H1 (cell line): Measurements from ENCODE around the gene CFAP97D1. TPM values are rescaled to one million over a fixed set of nuclear protein-coding genes. Genes with fewer than 3 reads are reported as not detected.

ENCODE experiments used
- CBX8 ChIP-seq: fragments of 300-800, 300-1000 bp; sonication (generic); IDR thresholded peaks from 2 replicates; pipeline ENCODE4 v1.7.1; 2016; ENCODE audit warnings: low read depth, low read length, borderline replicate concordance
- CTCF ChIP-seq, 3 experiments: IDR thresholded peaks; 1 replicate in 2 of 3; 2 replicates in 1 of 3; pipeline versions ENCODE4 v1.5.1 to v1.6.1; 2011; ENCODE audit warnings: low read length in 3 of 3, mild to moderate bottlenecking in 3 of 3, inconsistent platforms in 2 of 3, low read depth in 1 of 3, moderate library complexity in 1 of 3; ENCODE audit not compliant: insufficient read depth in 1 of 3; ENCODE audit errors: control extremely low read depth in 1 of 3
- EGR1 ChIP-seq: IDR thresholded peaks from 2 replicates; pipeline ENCODE4 v1.6.1; 2011; ENCODE audit warnings: low read depth, low read length, borderline replicate concordance
- GABPA ChIP-seq: IDR thresholded peaks from 2 replicates; pipeline ENCODE4 v1.6.1; 2011; ENCODE audit warnings: mild to moderate bottlenecking, low read length, moderate library complexity, borderline replicate concordance; ENCODE audit not compliant: insufficient read depth
- RBBP5 ChIP-seq: IDR thresholded peaks from 2 replicates; pipeline ENCODE4 v1.7.1; 2012; ENCODE audit warnings: low read depth, mild to moderate bottlenecking, inconsistent platforms, low read length, moderate library complexity, borderline replicate concordance
- ZNF274 ChIP-seq: IDR thresholded peaks from 2 replicates; pipeline ENCODE4 v1.7.0; 2012; ENCODE audit warnings: low read length, borderline replicate concordance; ENCODE audit errors: extremely low read depth
- polyA plus RNA-seq, 7 experiments: library from polyadenylated mRNA; depleted of rRNA in 3 of 7; stranded (reverse) in 5 of 7; unstranded in 2 of 7; fragments of >200 nt in 5 of 7; fragments of 200-250 nt in 2 of 7; gene quantifications; 1 replicate in 5 of 7; 2 replicates in 1 of 7; 4 replicates in 1 of 7; pipeline versions ENCODE4 v1.2.1 to v1.2.3, GENCODE V29; 2011 to 2013; ENCODE audit warnings: missing spikeins in 2 of 7, mixed read lengths in 2 of 7
- total RNA-seq: library from RNA; stranded (reverse); fragmentation: NEBNext Ultra II Directional; extraction: Animal tissue kit (Norgen Biotek cat#: 25700); gene quantifications from 2 replicates; pipeline ENCODE4 v1.2.1, GENCODE V29; 2021
- TF ChIP-seq, protein P1 (sequence below): IDR thresholded peaks from 2 replicates; pipeline ENCODE4 v1.6.1; 2011; ENCODE audit warnings: low read depth, mild to moderate bottlenecking, low read length; ENCODE audit not compliant: insufficient read depth

The CFAP97D1 gene
- total and polyA plus RNA-seq, 2 of the 8 experiments (the other 6 are each of a cell fraction or from before 2014, with no cell fraction given): 0.02 to 0.07 TPM

GRCh38 chr17:43834106-43834505, 53.9 kb downstream of the CFAP97D1 start (continued):
- TF ChIP-seq CTCF (IDR thresholded peaks at IDR 0.05; ENCODE audit: control extremely low read depth in 1 of 3, insufficient read depth in 1 of 3, low read depth in 1 of 3, low read length in 3 of 3) (no peak), CBX8 (no peak), RBBP5 (no peak), EGR1 (no peak), GABPA (no peak), ZNF274 (no peak)
- TF ChIP-seq, protein P1, sequence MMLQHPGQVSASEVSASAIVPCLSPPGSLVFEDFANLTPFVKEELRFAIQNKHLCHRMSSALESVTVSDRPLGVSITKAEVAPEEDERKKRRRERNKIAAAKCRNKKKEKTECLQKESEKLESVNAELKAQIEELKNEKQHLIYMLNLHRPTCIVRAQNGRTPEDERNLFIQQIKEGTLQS: no peak

Other genes with a start within 250 kb of the CFAP97D1 start
- 137 and 143 TPM in 2 replicates for gene ETV4, start 234.1 kb upstream of the CFAP97D1 start, total RNA-seq
- gene ETV4, start 234.1 kb upstream of the CFAP97D1 start, polyA plus RNA-seq (2011; rRNA removed): 75.2 and 95.8 TPM in 2 replicates
- gene MEOX1, start 118.5 kb upstream of the CFAP97D1 start, total RNA-seq: not detected in 2 replicates
- gene MEOX1, start 118.5 kb upstream of the CFAP97D1 start, polyA plus RNA-seq (2011; rRNA removed): 0.03 TPM in 1 of 2 replicates, not detected in the other
- not detected in 2 replicates for gene SOST, start 21.6 kb upstream of the CFAP97D1 start, total RNA-seq
- gene SOST, start 21.6 kb upstream of the CFAP97D1 start, polyA plus RNA-seq (2011; rRNA removed): 0.08 and 0.25 TPM in 2 replicates
- gene DUSP3, start 1.5 kb upstream of the CFAP97D1 start, total RNA-seq: 21.2 and 21.4 TPM in 2 replicates
- gene DUSP3, start 1.5 kb upstream of the CFAP97D1 start, polyA plus RNA-seq (2011; rRNA removed): 15.1 and 19.9 TPM in 2 replicates
- 5.5 and 6.1 TPM in 2 replicates for gene MPP3, start 52.7 kb downstream of the CFAP97D1 start, total RNA-seq
- 3.1 and 3.8 TPM in 2 replicates for gene MPP3, start 52.7 kb downstream of the CFAP97D1 start, polyA plus RNA-seq (2011; rRNA removed)
- not detected in 2 replicates for gene CD300LG, start 66.7 kb downstream of the CFAP97D1 start, total RNA-seq
- 0.06 and 0.14 TPM in 2 replicates for gene CD300LG, start 66.7 kb downstream of the CFAP97D1 start, polyA plus RNA-seq (2011; rRNA removed)
- 30.9 and 31.6 TPM in 2 replicates for gene MPP2, start 127.1 kb downstream of the CFAP97D1 start, total RNA-seq
- 33.5 and 34.1 TPM in 2 replicates for gene MPP2, start 127.1 kb downstream of the CFAP97D1 start, polyA plus RNA-seq (2011; rRNA removed)
- gene PPY, start 162.0 kb downstream of the CFAP97D1 start, total RNA-seq: not detected in 2 replicates
- gene PPY, start 162.0 kb downstream of the CFAP97D1 start, polyA plus RNA-seq (2011; rRNA removed): 0.26 TPM in 1 of 2 replicates, not detected in the other
- 0.42 and 0.93 TPM in 2 replicates for gene PYY, start 173.5 kb downstream of the CFAP97D1 start, total RNA-seq
- 2.7 and 3.4 TPM in 2 replicates for gene PYY, start 173.5 kb downstream of the CFAP97D1 start, polyA plus RNA-seq (2011; rRNA removed)
- gene NAGS, start 224.2 kb downstream of the CFAP97D1 start, total RNA-seq: 5.1 TPM in 2 replicates
- 4.0 and 4.4 TPM in 2 replicates for gene NAGS, start 224.2 kb downstream of the CFAP97D1 start, polyA plus RNA-seq (2011; rRNA removed)
- gene TMEM101, start 234.5 kb downstream of the CFAP97D1 start, total RNA-seq: 16.1 and 20.9 TPM in 2 replicates
- gene TMEM101, start 234.5 kb downstream of the CFAP97D1 start, polyA plus RNA-seq (2011; rRNA removed): 44.7 and 55.6 TPM in 2 replicates